ENCODE measurements around the gene ZNF507.

Gene ZNF507

GRCh38 chr19:32345261-32346207, at the start of gene ZNF507:
TSS of gene ZNF507 (plus strand) at chr19:32345610. CDS start at chr19:32352831, 7,221 bp downstream.
- peak; percentile 83 for DNase-seq

GRCh38 chr19:32296694-32297093, 48.7 kb upstream of the ZNF507 start:
- DNase-seq, result no peak

DNA sequence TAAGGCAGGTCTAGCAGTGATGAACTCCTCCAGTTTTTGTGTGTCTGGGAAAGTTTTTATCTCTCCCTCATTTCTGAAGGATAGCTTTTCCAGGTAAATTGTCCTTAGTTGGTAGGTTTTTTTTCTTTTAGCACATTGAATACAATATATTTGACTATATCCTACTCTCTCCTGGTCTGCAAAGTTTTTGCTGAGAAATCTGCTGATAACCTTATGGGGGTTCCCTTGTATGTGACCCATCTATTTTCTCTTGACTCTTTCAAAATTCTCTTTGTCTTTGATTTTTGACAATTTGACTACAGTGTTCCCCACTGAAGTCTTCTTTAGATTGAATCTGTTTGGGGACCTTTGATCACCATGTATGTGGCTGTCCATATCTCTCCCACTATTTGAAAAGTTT, 42.6 kb upstream of the ZNF507 start:
- no peak for DNase-seq

DNA sequence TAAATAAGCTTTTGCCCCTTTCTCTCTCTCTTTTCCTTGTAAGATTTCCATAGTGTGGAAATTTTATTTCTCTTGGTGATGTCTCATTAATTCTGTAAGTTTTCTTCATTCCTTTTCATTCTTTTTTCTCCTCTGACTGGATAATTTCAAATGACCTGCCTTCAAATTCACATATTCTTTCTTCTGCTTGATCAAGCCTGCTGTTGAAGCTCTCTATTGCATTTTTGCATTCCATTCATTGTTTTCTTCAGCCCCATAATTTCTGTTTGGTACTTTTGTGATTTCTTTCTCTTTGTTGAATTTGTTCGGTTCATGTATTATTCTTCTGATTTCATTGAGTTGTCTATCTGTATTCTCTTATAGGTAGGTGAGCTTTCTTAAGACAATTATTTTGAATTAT, 42.2 kb upstream of the ZNF507 start:
- DNase-seq, result no peak

DNA sequence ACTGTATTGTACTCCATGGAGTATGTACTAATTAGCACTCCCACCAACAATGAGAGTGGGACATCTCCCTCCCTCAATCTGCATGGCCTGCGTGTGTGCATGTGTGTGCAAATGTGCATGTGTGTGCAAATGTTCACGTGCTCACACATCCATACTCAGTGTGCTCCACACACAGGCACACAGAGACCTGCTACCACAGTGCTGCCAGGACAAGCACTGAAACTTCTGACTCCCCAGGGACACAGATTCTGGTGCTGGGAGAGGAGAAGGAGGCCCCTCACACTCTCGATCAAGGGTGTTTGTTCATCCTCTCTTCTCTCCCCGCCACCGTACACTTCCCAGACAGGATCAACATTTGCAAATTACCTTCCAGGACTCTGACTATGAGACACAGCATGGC, 37.8 kb upstream of the ZNF507 start:
- no peak for DNase-seq

GRCh38 chr19:32308431-32309077, 36.9 kb upstream of the ZNF507 start:
- no peak for DNase-seq

- DNase-seq, result no peak
Measured at GRCh38 chr19:32309711-32310390, 35.6 kb upstream of the ZNF507 start.

GRCh38 chr19:32311371-32311770, 34.0 kb upstream of the ZNF507 start:
- no peak for DNase-seq

DNA sequence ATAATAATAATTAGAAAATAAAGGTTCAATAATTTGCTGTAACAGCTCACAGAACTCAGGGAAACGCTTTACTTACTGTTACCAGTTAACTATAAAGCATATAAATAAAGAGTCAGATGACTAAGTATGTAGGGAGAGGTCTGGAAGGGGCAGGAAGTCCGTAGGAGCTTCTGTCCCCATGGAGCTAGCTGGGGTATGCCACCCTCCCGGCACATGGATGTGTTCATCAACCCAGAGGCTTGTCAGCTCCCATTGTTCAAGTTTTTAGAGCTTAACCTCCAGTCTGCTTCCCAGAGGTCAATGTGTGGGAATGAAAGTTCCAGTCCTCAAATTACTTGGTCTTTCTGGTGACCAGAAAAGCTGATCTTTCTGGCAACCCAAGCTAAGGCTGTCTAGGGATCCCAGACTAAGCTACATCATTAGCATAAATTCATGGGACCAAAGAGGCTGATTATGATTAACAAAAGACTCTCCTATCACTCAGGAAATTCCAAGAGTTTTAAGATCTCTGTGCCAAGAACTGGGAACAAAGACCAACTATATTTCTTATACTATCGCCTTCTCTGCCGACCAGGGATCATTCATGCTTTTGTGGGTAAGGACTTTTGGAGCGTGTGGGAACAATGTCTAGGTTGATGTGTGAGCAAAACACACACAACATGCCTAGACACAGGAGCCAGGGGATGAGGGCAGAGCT, 31.7 kb upstream of the ZNF507 start:
- DNase-seq, result no peak

GRCh38 chr19:32316034-32316433, 29.4 kb upstream of the ZNF507 start:
- no peak for DNase-seq

GRCh38 chr19:32317086-32317485, 28.3 kb upstream of the ZNF507 start:
- DNase-seq, result no peak

DNA sequence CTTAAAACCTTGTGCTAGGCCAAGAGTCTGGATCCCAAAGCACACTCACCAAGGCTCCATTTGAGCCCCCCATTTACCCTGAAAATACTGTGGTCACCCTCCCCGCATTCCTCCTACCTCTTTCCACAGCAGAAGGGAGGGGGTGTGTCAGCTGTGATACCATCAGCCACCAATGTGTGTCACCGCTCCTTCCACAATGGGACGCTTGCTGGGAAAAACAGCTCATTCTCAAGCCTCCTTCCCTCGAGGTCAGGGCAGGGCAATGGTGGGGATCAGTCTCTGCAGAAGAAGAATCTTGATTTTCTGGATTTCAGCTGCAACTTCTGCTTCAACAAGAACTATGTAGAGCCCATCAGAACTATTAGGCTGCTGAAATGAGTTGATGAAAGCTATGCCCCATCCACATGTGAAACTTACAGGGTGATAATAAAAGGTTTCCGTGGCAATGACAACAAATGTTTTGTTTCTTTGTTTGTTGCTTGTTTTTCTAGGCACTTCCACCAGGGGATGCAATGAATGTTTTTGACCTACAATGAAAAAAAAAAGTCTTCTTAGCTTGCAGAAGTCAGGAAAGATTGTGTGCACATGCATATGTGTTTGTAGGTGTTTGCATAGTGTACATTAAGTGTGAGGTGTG, 26.4 kb upstream of the ZNF507 start:
- DNase-seq, result no peak

GRCh38 chr19:32322541-32322940, 22.9 kb upstream of the ZNF507 start:
- DNase-seq, result no peak

DNA sequence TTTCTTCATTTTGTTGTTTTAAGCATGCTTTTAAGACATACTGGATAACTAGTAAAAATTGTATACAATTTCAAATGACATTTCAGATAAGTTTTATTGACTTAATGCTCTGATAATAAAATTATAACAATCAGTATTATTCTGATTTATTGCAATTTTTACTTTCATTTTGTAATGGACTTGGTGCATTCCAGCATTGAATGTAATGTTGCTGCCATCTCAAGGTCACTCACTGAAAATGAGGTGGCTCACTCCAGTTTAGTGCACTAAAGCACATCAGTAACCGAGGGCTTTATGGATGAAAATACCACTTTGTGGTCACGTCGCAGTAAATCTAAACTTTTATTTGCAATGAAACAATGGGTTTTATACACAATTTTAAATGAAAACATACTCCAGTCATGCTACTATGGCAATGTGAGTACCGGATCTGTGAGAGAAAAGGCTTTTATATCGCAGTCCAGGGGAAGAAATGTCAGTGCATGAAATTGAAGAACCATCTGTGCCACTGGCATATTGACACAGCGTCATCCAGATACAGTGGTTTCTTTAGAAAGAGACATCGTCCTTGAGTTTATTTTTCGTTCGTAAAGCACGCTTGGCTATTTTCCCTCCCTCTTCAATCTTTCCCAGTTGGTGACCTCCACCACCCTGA, 20.7 kb upstream of the ZNF507 start:
- DNase-seq, result no peak

GRCh38 chr19:32330213-32330857, 15.1 kb upstream of the ZNF507 start:
- DNase-seq, result no peak

DNA sequence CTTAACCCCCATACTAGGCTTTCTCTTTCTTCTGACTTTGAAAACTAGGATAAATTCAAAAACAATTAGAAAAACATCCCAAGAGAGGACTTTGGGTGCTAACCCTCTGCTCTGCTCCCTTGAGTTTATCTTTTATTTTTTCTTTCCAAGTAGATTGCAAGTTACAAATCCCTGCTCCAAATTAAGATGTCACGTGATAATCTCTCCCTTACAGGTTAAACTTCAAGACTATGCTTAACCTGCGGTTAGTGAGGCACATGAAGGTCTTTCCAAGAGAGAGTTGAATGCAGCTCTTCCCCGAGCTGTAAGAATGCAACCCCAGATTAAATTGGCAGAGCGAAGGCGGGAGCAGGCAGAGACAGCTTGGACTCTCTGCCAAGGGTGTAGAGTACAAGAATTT, 12.2 kb upstream of the ZNF507 start:
- no peak for DNase-seq

DNA sequence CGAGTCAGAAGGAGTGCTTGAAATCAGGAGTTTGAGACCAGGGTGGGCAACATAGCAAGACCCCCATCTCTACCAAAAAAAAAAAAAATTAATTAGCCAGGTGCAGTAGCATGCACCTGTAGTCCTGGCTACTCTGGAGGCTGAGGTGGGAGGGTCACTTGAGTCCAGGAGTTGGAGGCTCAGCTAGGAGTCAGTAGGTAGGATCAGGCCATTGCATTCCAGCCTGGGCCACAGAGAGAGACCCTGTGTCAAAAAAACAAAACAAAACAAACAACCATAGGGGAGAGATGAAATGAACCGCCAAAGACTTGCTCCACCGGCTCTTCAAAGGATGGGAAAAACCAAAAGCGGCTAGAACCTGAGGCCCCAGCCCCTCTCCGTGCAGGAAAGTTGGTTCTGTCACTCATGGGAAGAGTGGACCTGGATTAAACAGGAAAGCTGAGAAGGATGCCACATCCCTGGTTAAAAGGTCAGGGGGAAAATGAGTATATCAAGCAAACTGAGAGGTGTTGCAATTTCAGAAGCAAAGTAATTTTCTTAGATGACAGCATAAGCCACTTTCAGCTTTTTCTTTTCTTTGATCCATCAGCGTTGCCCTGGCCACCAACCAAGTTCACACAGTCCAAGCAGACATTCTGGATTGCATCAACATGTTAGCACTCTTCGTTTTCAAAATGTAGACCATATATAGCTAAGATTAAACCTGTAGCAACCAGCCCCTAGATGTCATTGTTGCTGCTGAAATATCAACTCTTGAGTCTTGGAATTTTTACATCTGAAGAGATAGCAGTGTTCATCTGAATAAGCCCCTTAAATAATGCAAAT, 8.9 kb upstream of the ZNF507 start:
- DNase-seq, result no peak

GRCh38 chr19:32337084-32337808, 8.2 kb upstream of the ZNF507 start:
- no peak for DNase-seq

DNA sequence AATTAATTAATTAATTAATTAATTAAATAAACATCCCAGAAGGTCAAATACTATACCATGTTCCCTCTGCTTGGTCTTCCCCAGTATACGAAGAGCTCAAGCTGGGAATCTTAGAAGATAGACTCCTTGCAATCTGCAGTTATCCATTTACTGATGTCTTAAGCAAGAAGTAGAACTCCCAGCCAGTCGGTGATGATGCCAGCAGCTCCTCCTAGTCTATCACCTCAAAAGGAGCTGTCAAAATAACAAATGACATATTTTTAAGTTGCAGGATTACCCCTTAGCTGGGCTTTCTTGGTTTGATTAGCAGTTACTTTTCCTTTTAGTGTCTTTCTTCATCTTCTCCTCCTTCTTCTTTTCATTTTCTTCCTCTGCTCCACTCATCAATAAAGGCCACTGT, 6.0 kb upstream of the ZNF507 start:
- DNase-seq, result no peak
